SU-DHL-6 (cell line): ENCODE measurements around the gene ZC3H8.

Experiments used
- EZH2phosphoT487 ChIP-seq: fragments of 200-600 bp; sonication (generic), shearing (Covaris generic); conservative IDR thresholded peaks from 2 replicates; pipeline ENCODE4 v1.6.1; 2018; ENCODE audit warnings: mild to moderate bottlenecking, antibody characterized with exemption, low read length, moderate library complexity, mixed read lengths
- TF ChIP-seq, protein P1 (sequence below): fragments of 200-600 bp; sonication (generic); IDR thresholded peaks from one replicate; pipeline ENCODE4 v1.5.1; 2017; ENCODE audit warnings: antibody characterized with exemption, mild to moderate bottlenecking, low read length, moderate library complexity; ENCODE audit not compliant: insufficient read depth, poor library complexity, severe bottlenecking

- TF ChIP-seq, protein P1, sequence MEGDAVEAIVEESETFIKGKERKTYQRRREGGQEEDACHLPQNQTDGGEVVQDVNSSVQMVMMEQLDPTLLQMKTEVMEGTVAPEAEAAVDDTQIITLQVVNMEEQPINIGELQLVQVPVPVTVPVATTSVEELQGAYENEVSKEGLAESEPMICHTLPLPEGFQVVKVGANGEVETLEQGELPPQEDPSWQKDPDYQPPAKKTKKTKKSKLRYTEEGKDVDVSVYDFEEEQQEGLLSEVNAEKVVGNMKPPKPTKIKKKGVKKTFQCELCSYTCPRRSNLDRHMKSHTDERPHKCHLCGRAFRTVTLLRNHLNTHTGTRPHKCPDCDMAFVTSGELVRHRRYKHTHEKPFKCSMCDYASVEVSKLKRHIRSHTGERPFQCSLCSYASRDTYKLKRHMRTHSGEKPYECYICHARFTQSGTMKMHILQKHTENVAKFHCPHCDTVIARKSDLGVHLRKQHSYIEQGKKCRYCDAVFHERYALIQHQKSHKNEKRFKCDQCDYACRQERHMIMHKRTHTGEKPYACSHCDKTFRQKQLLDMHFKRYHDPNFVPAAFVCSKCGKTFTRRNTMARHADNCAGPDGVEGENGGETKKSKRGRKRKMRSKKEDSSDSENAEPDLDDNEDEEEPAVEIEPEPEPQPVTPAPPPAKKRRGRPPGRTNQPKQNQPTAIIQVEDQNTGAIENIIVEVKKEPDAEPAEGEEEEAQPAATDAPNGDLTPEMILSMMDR, result no peak
- no peak for TF ChIP-seq EZH2phosphoT487
Observed at GRCh38 chr2:112184121-112184520, 70.7 kb downstream of the ZC3H8 start.
